K562 (cell line): Measurements from ENCODE around the gene SLC38A2. TPM values are rescaled to one million over a fixed set of nuclear protein-coding genes. Genes with fewer than 3 reads are reported as not detected.

Experiments used
- ARID2 ChIP-seq: fragments of 450-650 bp; IDR thresholded peaks from 2 replicates; pipeline ENCODE4 v1.6.1; 2017; ENCODE audit warnings: antibody characterized with exemption, mild to moderate bottlenecking
- ASH1L ChIP-seq: fragments of 450-650 bp; IDR thresholded peaks from 2 replicates; pipeline ENCODE4 v1.6.1; 2018; ENCODE audit warnings: borderline replicate concordance, mild to moderate bottlenecking, low read depth; ENCODE audit not compliant: partially characterized antibody
- CCNT2 ChIP-seq: IDR thresholded peaks from 2 replicates; pipeline ENCODE4 v1.6.1; 2011; ENCODE audit warnings: borderline replicate concordance, low read depth, mild to moderate bottlenecking, moderate library complexity, mixed read lengths, low read length; ENCODE audit not compliant: insufficient read length; ENCODE audit errors: extremely low read depth
- COPS2 ChIP-seq: fragments of 450-650 bp; conservative IDR thresholded peaks from 2 replicates; pipeline ENCODE4 v1.6.1; 2016; ENCODE audit warnings: mild to moderate bottlenecking, moderate library complexity
- CREB5 ChIP-seq: fragments of 250-450 bp; sonication (Bioruptor Pico); IDR thresholded peaks from 2 replicates; pipeline ENCODE4 v1.5.0; 2020; ENCODE audit warnings: mild to moderate bottlenecking
- DPF2 ChIP-seq: fragments of 450-650 bp; IDR thresholded peaks from 2 replicates; pipeline ENCODE4 v1.6.1; 2016
- ETS1 ChIP-seq: conservative IDR thresholded peaks from 2 replicates; pipeline ENCODE4 v1.6.1; 2011; ENCODE audit warnings: low read depth, mild to moderate bottlenecking, low read length; ENCODE audit not compliant: control insufficient read depth
- FOXA3 ChIP-seq, 2 experiments: fragments of 450-650 bp in 1 of 2; sonication (generic) in 1 of 2; formaldehyde crosslinking; IDR thresholded peaks in 1 of 2; conservative IDR thresholded peaks in 1 of 2; 2 replicates each; pipeline versions ENCODE4 v1.4.0 to v1.8.0; 2020 to 2022; ENCODE audit warnings: mild to moderate bottlenecking in 2 of 2, missing genetic modification reagents in 1 of 2
- HNRNPH1 ChIP-seq: fragments of 200-400 bp; formaldehyde crosslinking; optimal IDR thresholded peaks from 2 replicates; pipeline ENCODE3; 2017; ENCODE audit warnings: low read depth, mild to moderate bottlenecking, low read length, moderate library complexity
- JUND ChIP-seq, 2 experiments: IDR thresholded peaks; 2 replicates in 1 of 2; 3 replicates in 1 of 2; pipeline ENCODE4 v1.6.1; 2011; ENCODE audit warnings: borderline replicate concordance in 2 of 2, low read depth in 2 of 2, low read length in 2 of 2, improper control_type of control experiment in 1 of 2, missing biosample characterization in 1 of 2, missing genetic modification characterization in 1 of 2, missing genetic modification reagents in 1 of 2
- KDM2B ChIP-seq: fragments of 250-450 bp; sonication (Bioruptor Pico); IDR thresholded peaks from 2 replicates; pipeline ENCODE4 v1.8.0; 2021; ENCODE audit warnings: mild to moderate bottlenecking, moderate library complexity
- L3MBTL2 ChIP-seq: fragments of 450-650 bp; IDR thresholded peaks from 2 replicates; pipeline ENCODE4 v1.6.1; 2016; ENCODE audit warnings: mild to moderate bottlenecking, moderate library complexity
- PHF20 ChIP-seq: fragments of 450-650 bp; IDR thresholded peaks from 2 replicates; pipeline ENCODE4 v1.6.1; 2018; ENCODE audit not compliant: partially characterized antibody
- SIN3A ChIP-seq, 2 experiments: fragments of 150-350 bp in 1 of 2; IDR thresholded peaks; 2 replicates each; pipeline ENCODE4 v1.6.1; 2011 to 2016; ENCODE audit warnings: borderline replicate concordance in 2 of 2, low read depth in 2 of 2, low read length in 2 of 2, mild to moderate bottlenecking in 2 of 2, moderate library complexity in 2 of 2; ENCODE audit not compliant: control insufficient read depth in 1 of 2
- SMARCC2 ChIP-seq: fragments of 450-650 bp; IDR thresholded peaks from 2 replicates; pipeline ENCODE4 v1.6.1; 2017; ENCODE audit warnings: antibody characterized with exemption, moderate library complexity, mild to moderate bottlenecking, low read depth
- SP1 ChIP-seq: sonication (generic); formaldehyde crosslinking; IDR thresholded peaks from 2 replicates; pipeline ENCODE4 v1.8.1; 2022; ENCODE audit warnings: mild to moderate bottlenecking, missing genetic modification reagents
- SRSF9 ChIP-seq: fragments of 200-400 bp; formaldehyde crosslinking; IDR thresholded peaks from 2 replicates; pipeline ENCODE4 v1.6.1; 2017; ENCODE audit warnings: low read depth, low read length, borderline replicate concordance
- STAT5B ChIP-seq: fragments of 250-450 bp; sonication (Bioruptor Pico); IDR thresholded peaks from 2 replicates; pipeline ENCODE4 v1.8.0; 2021; ENCODE audit warnings: mild to moderate bottlenecking, inconsistent platforms
- TBL1XR1 ChIP-seq, 2 experiments: IDR thresholded peaks; 2 replicates each; pipeline ENCODE4 v1.6.1; 2012; ENCODE audit warnings: improper control_type of control experiment in 2 of 2, low read length in 2 of 2, mild to moderate bottlenecking in 1 of 2
- ZFPM2 ChIP-seq: fragments of 250-450 bp; sonication (Bioruptor Pico); IDR thresholded peaks from 2 replicates; pipeline ENCODE4 v1.5.1; 2022; ENCODE audit warnings: mild to moderate bottlenecking
- ZKSCAN3 ChIP-seq: fragments of 250-450 bp; sonication (Bioruptor Pico); IDR thresholded peaks from 2 replicates; pipeline ENCODE4 v1.4.0; 2020
- ZNF12 ChIP-seq: sonication (generic); formaldehyde crosslinking; IDR thresholded peaks from 2 replicates; pipeline ENCODE4 v1.4.0; 2020; ENCODE audit warnings: mild to moderate bottlenecking, missing genetic modification reagents
- ZNF263 ChIP-seq: sonication (generic); formaldehyde crosslinking; IDR thresholded peaks from 2 replicates; pipeline ENCODE4 v1.8.0; 2022; ENCODE audit warnings: mild to moderate bottlenecking, missing genetic modification reagents, borderline replicate concordance
- ZNF76 ChIP-seq: fragments of 250-450 bp; sonication (Bioruptor Pico); IDR thresholded peaks from 2 replicates; pipeline ENCODE4 v1.4.0; 2020; ENCODE audit warnings: mild to moderate bottlenecking, moderate library complexity, borderline replicate concordance
- ZNF77 ChIP-seq: fragments of 250-450 bp; sonication (Bioruptor Pico); IDR thresholded peaks from 2 replicates; pipeline ENCODE4 v1.5.0; 2020
- ZNF780A ChIP-seq: fragments of 250-450 bp; sonication (Bioruptor Pico); IDR thresholded peaks from 2 replicates; pipeline ENCODE4 v1.5.0; 2021; ENCODE audit warnings: mild to moderate bottlenecking
- polyA plus RNA-seq, 8 experiments: library from polyadenylated mRNA; depleted of rRNA in 4 of 8; stranded (reverse) in 5 of 8; unstranded in 3 of 8; fragments of >200 nt; fragmentation: Nextera tagmentation in 2 of 8; fragmentation: Illumina TruSeq in 1 of 8; extraction: Ambion mirVana in 2 of 8; extraction: Trizol in 1 of 8; gene quantifications; 2 replicates each; pipeline versions ENCODE4 v1.2.1 to v1.2.3, GENCODE V29; 2011 to 2014; ENCODE audit warnings: inconsistent platforms in 1 of 8, missing spikeins in 1 of 8
- total RNA-seq, 7 experiments: library from RNA; depleted of rRNA in 6 of 7; stranded (reverse); fragments of >200 nt in 6 of 7; fragmentation: Illumina TruSeq in 2 of 7; extraction: Trizol in 2 of 7; gene quantifications; 2 replicates each; pipeline versions ENCODE4 v1.2.1 to v1.2.3, GENCODE V29; 2011 to 2021; ENCODE audit warnings: low replicate concordance in 1 of 7

SLC38A2 gene
- total and polyA plus RNA-seq, 9 of the 15 experiments (the other 6 are each of a cell fraction or from before 2014, with no cell fraction given) = 98.7 to 292 (median 143) TPM

GRCh38 chr12:46370792-46371717 lies 1.5 kb downstream of the SLC38A2 start (continued):
- TF ChIP-seq L3MBTL2 = peak; percentile 63
- no peak for TF ChIP-seq ZNF76
- 0 out of 2 replicates have a peak, but pooled peaks have one; percentile 71 for TF ChIP-seq KDM2B (CRISPR knock-in tag)
- no peak for TF ChIP-seq COPS2
- TF ChIP-seq CREB5 (CRISPR knock-in tag) = peak; percentile 25; the same call in 1 of the 2 replicates
- TF ChIP-seq ZNF263 (CRISPR knock-in tag) = no peak; the same call in 1 of the 2 replicates
- peak; percentile 99 for TF ChIP-seq CCNT2
- TF ChIP-seq SRSF9 = no peak
- TF ChIP-seq SIN3A (IDR thresholded peaks at IDR 0.05; ENCODE audit: borderline replicate concordance in 2 of 2, control insufficient read depth in 1 of 2, low read depth in 2 of 2, low read length in 2 of 2) = peak; percentile 67 to 86; a peak in 2 of 4 replicates
- no peak for TF ChIP-seq STAT5B
- no peak for TF ChIP-seq PHF20
- peak; percentile 66 for TF ChIP-seq SP1
- peak; percentile 80 for TF ChIP-seq ETS1
- TF ChIP-seq ZNF780A (CRISPR knock-in tag) = no peak
- peak; percentile 10; the same call in 1 of the 2 replicates for TF ChIP-seq ZFPM2 (CRISPR knock-in tag)
- TF ChIP-seq DPF2 = no peak
- TF ChIP-seq ZNF12 (CRISPR knock-in tag) = peak; percentile 63; the same call in 1 of the 2 replicates
- peak; percentile 81 for TF ChIP-seq JUND (IDR thresholded peaks at IDR 0.05; ENCODE audit: borderline replicate concordance, low read depth, low read length)
- peak; percentile 75; the same call in 1 of the 3 replicates for TF ChIP-seq JUND (tag; IDR thresholded peaks at IDR 0.05; ENCODE audit: borderline replicate concordance, low read depth, low read length)
- TF ChIP-seq ARID2 = 0 out of 2 replicates have a peak, but pooled peaks have one; percentile 6
- TF ChIP-seq TBL1XR1 (IDR thresholded peaks at IDR 0.05; ENCODE audit: low read length in 2 of 2) = no peak; a peak in 1 of 4 replicates
- no peak for TF ChIP-seq ASH1L
- no peak for TF ChIP-seq SMARCC2
- no peak; a peak in 1 of 4 replicates for TF ChIP-seq FOXA3 (CRISPR knock-in tag; conservative IDR thresholded peaks at IDR 0.05 in 1 of 2, IDR thresholded peaks at IDR 0.05 in 1 of 2)
- TF ChIP-seq ZNF77 (CRISPR knock-in tag) = no peak
- TF ChIP-seq HNRNPH1 = no peak
- TF ChIP-seq ZKSCAN3 (CRISPR knock-in tag) = no peak
